Activated T-cell treated with anti-CD3 and anti-CD28 coated beads, Interleukin-2, amount 50 U/mL, for 4 hours (primary cell): Measurements from ENCODE around the gene TSC2. TPM values are rescaled to one million over a fixed set of nuclear protein-coding genes. Genes with fewer than 3 reads are reported as not detected.
"Not testable (repeated sequence)": the region's sequence is repeated elsewhere in the genome, so short reads cannot be mapped to it uniquely, and the experiment has no call there.

Experiments
- ATAC-seq, 2 donors: fragments of 200-7000 bp; cut with Tn5 transposase; one replicate each; pipeline ENCODE4 v1.10.0; 2021
- DNase-seq: peaks from one replicate; pipeline ENCODE4 v3.0.0-alpha.2; 2020
- H3K27me3 Mint-ChIP-seq: one replicate; pipeline ENCODE4 v1.8.0; 2021; ENCODE audit warnings: low read depth, mixed read lengths
- H3K36me3 Mint-ChIP-seq: one replicate; pipeline ENCODE4 v1.8.0; 2022; ENCODE audit warnings: mixed read lengths; ENCODE audit not compliant: insufficient read depth
- H3K4me1 Mint-ChIP-seq: one replicate; pipeline ENCODE4 v1.8.0; 2021; ENCODE audit warnings: low read depth, mixed read lengths
- H3K4me3 Mint-ChIP-seq: one replicate; pipeline ENCODE4 v1.8.0; 2021; ENCODE audit warnings: mild to moderate bottlenecking, moderate library complexity, mixed read lengths
- H3K9me3 Mint-ChIP-seq: one replicate; pipeline ENCODE4 v1.8.0; 2021; ENCODE audit warnings: mixed read lengths
- total RNA-seq, 3 donors: library from RNA; stranded (reverse); gene quantifications; one replicate each; pipeline ENCODE4 v1.2.1, GENCODE V29; 2021

Gene TSC2
- total RNA-seq, 3 donors from 2014 or later = 87.6 to 98.0 (median 94.5) TPM

DNA sequence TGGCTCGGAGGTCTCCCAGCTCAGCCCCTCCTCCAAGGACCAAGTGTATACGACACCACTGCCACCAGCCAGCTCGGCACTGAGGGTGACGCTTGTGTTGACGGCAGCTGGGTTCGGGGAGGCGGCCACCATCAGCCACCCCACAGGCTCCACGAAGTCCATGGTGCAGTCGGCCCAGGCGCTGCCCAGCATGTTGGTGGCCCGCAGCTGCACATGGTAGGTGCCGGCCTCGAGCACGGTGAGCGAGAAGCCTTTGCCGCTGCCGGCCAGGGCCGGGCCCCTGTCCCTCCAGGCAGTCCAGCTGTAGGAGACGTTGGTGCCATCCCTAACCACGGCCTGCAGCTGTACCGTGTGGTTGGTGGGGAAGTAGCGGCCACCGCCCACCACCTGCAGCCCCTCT is 62.1 kb downstream of the TSC2 start:
- not testable (repeated sequence) for ATAC-seq, H3K4me1 Mint-ChIP-seq, H3K4me3 Mint-ChIP-seq, H3K9me3 Mint-ChIP-seq, H3K36me3 Mint-ChIP-seq, H3K27me3 Mint-ChIP-seq, DNase-seq

DNA sequence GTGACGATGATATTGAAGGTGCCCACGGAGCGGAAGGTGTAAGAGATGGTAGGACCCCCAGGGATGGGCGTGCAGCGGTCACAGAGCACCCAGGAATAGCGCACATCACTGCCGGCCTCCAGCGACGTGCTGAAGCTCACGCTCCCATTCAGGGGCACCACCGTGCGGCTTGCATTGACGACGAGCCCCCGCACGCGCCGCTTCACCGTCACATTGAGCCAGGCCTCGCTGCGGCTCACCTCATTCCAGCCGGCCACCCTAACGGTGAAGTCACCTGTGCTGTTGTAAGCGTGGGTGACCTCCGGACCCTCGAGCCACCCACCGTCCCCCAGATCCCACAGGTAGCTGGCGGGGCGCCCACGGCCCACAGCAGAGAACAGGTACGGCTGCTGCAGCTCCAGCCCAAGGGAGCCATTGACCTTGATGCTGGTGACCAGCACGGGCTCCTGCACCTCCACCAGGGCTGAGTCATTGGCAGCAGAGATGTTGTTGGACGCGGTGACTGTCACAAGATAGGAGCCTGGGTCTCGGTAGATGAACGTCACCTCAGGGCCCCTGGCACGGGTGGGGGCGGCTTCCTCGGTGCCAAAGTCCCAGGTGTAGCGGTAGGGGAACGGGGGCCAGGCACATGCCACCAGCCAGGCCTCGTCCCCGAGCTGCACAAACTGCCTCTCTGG is 62.7 kb downstream of the TSC2 start:
- H3K36me3 Mint-ChIP-seq, ATAC-seq, H3K9me3 Mint-ChIP-seq, H3K27me3 Mint-ChIP-seq, H3K4me3 Mint-ChIP-seq, DNase-seq, H3K4me1 Mint-ChIP-seq: not testable (repeated sequence)

DNA sequence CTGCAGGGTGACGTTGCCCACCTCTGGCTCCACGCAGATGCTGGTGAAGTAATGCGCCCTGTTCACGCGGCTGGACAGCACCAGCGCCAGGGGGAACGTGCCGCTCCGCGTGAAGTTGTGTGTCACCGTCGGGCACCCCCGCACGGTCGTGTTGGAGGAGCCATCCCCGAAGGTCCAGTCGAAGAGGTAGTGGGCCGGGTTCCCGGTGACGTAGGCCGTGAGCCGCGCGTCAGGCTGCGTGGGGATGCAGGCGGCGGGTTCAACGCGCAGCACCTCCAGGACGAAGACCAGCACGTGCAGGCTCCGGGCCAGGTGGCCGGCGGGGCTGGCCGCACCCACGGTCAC is 63.2 kb downstream of the TSC2 start:
- H3K9me3 Mint-ChIP-seq, ATAC-seq, H3K4me3 Mint-ChIP-seq, H3K27me3 Mint-ChIP-seq, H3K4me1 Mint-ChIP-seq, DNase-seq, H3K36me3 Mint-ChIP-seq: not testable (repeated sequence)

DNA sequence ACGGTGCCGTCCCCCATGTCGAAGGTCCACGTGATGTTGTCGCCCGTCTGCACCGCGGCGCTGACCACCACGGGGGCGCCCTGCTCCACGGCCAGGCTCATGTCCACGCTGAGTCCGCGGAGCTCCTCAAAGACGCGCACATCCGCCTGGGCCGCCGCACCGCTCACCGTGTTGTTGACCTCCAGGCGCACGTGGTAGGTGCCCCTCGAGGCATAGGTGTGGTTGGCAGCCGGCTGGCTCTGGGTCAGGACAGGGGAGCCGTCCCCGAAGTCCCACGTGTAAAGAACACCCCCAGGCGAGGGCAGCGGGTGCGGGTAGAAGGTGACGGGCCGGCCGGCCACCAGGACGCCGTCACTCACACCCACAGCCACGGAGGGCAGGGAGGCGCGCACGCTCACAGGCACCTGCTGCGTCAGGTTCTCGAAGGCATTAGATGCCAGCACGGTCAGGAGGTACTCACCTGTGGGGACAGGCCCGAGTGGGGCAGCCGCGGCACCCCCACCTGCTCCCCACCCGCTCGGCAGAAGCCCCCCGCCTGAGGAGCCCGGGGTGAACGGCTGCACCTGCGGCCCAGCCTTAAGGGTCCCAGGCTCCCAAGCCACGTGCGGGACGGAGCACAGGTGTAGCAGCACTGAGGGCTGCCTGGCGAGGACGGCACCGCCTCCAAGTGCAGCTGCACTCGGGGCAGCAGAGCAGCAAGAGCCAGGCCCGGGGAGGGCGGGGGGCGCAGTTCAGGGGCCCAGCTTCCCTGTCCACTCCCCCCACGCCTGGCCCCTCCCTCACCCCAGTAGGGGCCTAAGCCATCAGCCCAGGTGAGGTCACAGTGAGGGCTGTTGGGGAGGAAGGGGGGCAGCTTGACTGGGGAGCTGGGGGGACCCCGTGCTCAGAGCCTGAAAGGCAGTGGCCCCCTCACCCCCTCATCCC is 63.9 kb downstream of the TSC2 start:
- not testable (repeated sequence) for H3K9me3 Mint-ChIP-seq, H3K4me1 Mint-ChIP-seq, H3K36me3 Mint-ChIP-seq, H3K4me3 Mint-ChIP-seq, H3K27me3 Mint-ChIP-seq, ATAC-seq, DNase-seq

DNA sequence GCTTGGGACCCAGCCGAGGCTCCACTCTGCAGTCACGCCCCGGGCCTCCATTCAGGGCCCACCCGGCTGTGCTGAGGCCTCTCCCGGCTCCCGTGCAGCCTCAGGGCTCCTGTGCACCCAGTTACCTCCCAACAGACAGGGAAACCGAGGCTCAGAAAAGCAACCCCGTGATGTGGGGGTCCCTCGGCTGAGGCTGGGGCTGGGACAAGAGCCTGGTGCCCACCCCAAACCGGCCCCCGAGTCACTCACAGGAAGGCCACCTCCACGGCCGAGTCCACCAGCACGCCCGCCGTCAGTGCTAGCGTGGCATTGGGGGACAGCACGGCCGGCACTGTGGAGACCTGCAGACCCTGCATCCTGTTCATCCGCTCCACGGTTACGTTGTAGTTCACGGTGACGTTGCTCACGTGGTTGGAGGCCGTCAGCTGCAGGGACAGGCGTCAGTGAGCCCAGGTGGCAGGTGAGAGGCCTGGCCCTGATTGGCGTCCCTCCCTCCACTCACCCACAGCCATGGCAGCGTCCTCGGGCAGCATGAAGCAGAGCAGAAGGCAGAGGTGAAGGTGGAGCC is 64.8 kb downstream of the TSC2 start:
- not testable (repeated sequence) for H3K4me1 Mint-ChIP-seq, ATAC-seq, H3K27me3 Mint-ChIP-seq, H3K9me3 Mint-ChIP-seq, H3K4me3 Mint-ChIP-seq, DNase-seq, H3K36me3 Mint-ChIP-seq

DNA sequence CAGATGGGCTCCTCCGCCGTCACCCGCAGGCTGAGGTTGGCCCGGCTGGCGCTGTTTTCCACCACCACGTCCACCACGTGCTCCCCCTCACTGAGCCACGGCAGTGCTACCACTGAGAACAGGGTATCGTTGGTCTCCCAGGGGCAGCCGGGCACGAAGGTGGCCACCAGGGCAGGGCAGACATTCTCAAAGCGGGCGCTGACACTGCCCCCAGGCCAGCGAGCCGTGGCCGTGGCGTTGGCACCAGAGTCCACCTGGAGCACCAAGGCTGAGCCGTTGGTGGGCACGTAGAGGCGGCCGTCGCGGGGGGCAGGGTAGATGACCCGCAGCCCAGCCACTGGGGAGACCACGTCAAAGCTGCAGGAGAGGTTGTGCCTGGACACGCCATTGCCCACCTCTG is 66.4 kb downstream of the TSC2 start:
- not testable (repeated sequence) for H3K27me3 Mint-ChIP-seq, H3K4me1 Mint-ChIP-seq, H3K4me3 Mint-ChIP-seq, ATAC-seq, H3K9me3 Mint-ChIP-seq, H3K36me3 Mint-ChIP-seq, DNase-seq

DNA sequence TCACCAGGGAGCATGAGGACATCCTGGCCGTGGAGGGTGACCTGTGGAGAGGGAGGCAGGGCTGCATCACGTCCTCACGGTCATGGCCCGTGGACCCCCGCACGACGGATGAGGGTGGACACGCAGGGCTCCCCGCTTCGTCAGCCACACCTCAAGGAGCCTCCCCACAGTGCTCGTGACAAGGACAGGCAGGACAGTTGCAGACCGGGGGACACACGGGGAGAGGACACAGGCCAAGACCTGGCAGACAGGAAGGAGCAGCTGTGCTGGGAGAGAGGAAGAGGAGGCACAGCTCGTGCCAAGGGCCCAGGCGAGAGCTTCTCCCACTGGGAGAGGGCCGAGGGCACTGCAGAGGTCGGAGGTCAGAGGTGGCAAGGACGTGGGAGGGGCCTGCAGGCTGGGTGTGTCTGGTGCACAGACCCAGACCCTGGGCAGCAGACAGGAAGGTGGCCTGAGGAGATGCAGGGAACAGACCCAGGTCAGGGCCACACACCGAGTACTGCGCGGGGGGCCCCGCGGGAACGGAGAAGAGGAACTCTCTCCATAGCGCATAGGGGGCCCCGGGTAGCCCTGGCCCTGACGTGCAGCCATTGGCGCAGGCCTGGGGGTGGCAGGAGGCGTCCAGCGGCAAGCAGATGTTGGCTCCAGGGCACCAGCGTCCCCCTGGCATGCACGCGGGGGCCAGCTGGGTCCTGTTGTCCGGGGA is 67.3 kb downstream of the TSC2 start:
- not testable (repeated sequence) for H3K4me3 Mint-ChIP-seq

DNA sequence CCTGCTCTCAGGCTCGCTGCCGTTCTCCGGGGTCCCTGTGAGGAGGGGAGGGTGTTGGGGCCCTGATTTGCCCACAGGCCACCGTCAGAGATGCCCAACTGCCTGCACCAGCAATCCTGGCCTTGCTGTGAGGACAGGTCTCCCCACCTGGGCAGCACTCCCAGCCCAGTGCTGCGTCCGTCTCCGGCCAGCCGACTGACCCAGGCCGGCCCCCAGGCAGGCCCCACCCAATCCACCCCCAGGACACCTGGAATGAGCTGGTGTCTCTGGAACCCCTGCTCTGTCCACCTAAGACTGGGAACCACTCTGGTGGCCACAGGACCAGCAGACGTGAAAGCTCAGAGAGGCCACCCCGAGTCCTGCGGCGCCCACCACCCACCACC is 67.8 kb downstream of the TSC2 start:
- no peak overlapping the region for H3K4me3 Mint-ChIP-seq
- DNase-seq (no peak), ATAC-seq (no peak)
- no peaks in the 10 kb centered on the region for H3K9me3 Mint-ChIP-seq
- H3K27me3 Mint-ChIP-seq = no peaks in the 10 kb centered on the region
- H3K4me1 Mint-ChIP-seq = no peaks in the 10 kb centered on the region
- H3K36me3 Mint-ChIP-seq = no peaks in the 10 kb centered on the region

More for the DNA sequence above, 67.3 kb downstream of the TSC2 start:
- H3K4me1 Mint-ChIP-seq, ATAC-seq, H3K36me3 Mint-ChIP-seq, H3K27me3 Mint-ChIP-seq, H3K9me3 Mint-ChIP-seq, DNase-seq: not testable (repeated sequence)

DNA sequence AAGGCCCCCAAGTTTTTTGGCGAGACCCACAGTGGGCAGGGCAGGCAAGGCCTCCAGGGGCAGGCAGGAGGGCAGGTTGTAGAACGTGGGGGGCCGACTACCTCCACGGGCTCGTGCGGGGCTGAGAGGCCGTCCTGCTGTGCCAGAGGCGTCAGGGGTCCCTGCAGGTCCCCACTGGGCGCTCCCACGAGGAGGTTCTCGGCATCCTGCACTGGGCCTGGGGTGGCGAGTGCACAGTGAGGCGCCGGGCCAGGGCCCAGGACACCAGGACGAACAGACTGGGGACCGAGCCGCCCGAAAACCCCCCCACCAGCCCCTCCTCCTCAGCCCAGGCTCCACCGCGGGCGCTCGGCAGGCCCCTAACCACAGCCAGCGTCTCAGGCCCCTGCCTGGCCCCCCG is 68.6 kb downstream of the TSC2 start:
- not testable (repeated sequence) for H3K9me3 Mint-ChIP-seq, H3K4me1 Mint-ChIP-seq, H3K36me3 Mint-ChIP-seq, H3K27me3 Mint-ChIP-seq, H3K4me3 Mint-ChIP-seq, ATAC-seq, DNase-seq

DNA sequence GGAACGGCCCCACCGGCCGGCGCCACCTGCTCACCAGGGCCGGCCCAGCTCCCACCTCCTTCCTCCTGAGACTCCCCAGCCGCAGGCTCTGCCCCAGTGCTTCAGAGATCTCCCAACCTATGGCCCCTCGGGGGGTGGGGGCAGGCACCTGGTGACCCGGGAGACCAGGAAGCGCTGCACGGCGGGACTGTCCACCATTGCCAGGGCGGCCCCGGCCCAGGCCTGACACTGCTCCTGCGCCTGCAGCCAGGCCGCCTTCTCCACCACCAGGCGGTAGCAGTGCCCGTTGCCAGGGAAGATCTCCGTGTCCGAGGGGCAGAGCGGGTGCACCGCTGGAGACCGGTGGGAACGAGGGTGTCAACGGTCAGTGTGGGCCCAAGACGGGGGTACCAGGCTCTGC is 69.6 kb downstream of the TSC2 start:
- H3K4me1 Mint-ChIP-seq, H3K36me3 Mint-ChIP-seq: not testable (repeated sequence)

DNA sequence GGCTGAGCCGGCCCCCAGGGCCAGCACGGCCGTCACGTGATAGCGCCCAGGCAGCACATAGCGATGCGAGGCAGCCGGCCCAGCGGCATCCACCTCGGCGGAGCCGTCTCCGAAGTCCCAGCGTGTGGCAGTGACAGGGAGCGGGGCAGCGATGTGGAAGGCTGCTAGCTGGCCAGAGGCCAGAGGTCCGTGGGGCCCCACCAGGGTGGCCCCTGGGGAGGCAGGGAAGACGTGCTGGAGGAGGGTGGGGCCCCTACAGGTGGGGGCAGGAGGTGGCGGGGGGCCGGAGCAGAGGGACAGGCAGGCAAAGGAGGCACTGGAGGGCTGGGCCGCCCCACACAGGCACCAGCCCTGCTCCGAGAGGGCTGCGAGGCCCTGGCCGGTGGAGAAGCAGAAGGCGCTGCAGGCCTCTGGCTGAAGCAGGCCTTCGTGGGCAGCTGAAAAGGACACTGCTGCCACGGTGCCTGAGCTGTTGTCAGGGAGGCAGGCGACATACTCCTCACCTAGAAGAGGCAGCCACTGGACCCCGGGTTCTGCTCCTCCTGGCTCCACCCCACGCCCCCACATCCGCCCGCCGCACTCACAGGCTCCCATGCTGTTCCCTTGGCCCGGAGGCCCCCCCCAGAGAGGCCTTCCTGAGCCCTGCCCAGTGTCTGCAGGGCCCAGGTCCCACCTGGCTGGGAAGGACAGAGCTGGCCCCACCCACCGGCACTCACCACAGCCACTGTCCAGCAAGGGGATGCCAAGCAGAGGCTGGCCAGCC is 70.4 kb downstream of the TSC2 start:
- not testable (repeated sequence) for H3K27me3 Mint-ChIP-seq, H3K36me3 Mint-ChIP-seq, ATAC-seq, H3K9me3 Mint-ChIP-seq, H3K4me1 Mint-ChIP-seq, H3K4me3 Mint-ChIP-seq, DNase-seq

More for the DNA sequence above, 69.6 kb downstream of the TSC2 start:
- H3K9me3 Mint-ChIP-seq, H3K4me3 Mint-ChIP-seq, DNase-seq, H3K27me3 Mint-ChIP-seq, ATAC-seq: not testable (repeated sequence)

DNA sequence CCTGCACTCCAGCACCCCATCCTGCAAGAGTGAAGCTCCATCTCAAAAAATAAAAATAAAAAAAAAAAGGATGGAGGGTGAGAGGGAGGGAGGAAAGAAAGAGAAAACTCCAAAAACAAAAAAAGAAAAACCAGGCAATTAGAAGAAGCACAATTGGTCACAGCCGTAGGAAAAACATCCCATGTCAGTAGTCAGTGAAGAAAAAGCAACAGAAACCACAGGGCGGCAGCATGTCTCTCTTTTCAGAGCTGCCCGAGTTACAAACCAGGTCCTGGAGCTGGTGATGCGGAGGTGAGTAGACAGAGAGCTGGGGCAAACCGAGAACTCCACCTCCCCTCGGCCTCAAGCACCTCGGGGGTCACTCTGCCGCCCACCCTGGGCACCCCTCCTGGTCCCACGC is 73.5 kb downstream of the TSC2 start:
- not testable (repeated sequence) for H3K27me3 Mint-ChIP-seq, H3K4me1 Mint-ChIP-seq, DNase-seq, H3K9me3 Mint-ChIP-seq, H3K4me3 Mint-ChIP-seq, H3K36me3 Mint-ChIP-seq
- ATAC-seq = peak; percentile 56 to 68

DNA sequence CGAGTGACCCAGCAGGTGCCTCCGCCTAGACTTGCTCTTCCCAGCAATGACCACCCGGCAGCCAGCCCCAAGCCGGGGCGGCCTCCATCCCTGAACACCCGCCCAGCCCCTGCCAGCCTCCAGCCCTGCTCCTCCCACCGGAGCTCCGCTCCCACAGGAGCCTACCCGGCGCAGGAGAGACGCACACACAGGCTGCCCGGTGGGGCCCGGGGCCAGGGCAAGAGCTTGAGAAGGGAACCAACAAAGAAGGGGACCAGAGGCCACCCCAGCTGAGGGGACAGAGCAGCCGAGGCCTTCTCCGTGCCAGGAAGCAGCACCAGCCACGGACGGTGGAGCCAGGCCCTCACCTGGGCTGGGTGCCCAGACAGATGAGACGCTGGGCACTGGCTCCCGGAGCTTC is 74.1 kb downstream of the TSC2 start:
- ATAC-seq (peak in 1 of 2 donors; percentile 4), DNase-seq (no peak)
- no peaks in the 10 kb centered on the region for H3K9me3 Mint-ChIP-seq
- no peaks in the 10 kb centered on the region for H3K27me3 Mint-ChIP-seq
- H3K4me3 Mint-ChIP-seq = no peak overlapping the region
- no peaks in the 10 kb centered on the region for H3K36me3 Mint-ChIP-seq
- peaks cover 3% of the 10 kb centered on the region for H3K4me1 Mint-ChIP-seq

DNA sequence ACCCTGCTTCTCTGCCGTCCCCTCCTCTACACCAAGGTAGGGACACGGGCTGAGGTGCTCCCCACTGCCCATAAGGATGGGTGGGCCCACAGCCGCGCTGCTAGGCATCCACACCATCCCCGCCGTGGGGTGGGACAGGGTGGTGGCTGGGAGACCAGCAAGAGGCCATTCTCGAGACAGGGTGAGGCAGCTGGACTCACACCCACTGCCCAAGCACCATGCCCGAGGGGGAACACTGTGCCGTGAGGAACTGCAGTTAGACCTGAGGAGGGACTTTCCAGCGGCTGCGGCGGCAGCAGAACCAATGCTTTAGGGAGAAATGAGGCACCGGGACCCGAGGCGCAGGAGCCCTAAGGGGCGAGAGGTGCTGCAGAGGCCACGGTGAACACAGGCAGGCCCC is 74.6 kb downstream of the TSC2 start:
- DNase-seq = no peak
- no peaks in the 10 kb centered on the region for H3K27me3 Mint-ChIP-seq
- H3K36me3 Mint-ChIP-seq = no peaks in the 10 kb centered on the region
- H3K4me1 Mint-ChIP-seq = peaks cover 6% of the 10 kb centered on the region
- no peaks in the 10 kb centered on the region for H3K9me3 Mint-ChIP-seq
- ATAC-seq = no peak
- no peak overlapping the region for H3K4me3 Mint-ChIP-seq
